Keratinocyte (primary cell): ENCODE results near the gene DNAJC17. TPM values are rescaled to one million over a fixed set of nuclear protein-coding genes. Genes with fewer than 3 reads are reported as not detected.

ENCODE experiments used
- DNase-seq: peaks from one replicate; pipeline ENCODE4 v3.0.0-alpha.2; 2011; ENCODE audit warnings: low read depth, missing footprints, low spot score
- FAIRE-seq: peaks from 2 replicates; lab custom pipeline; 2011; peaks lifted over from hg19 to GRCh38; lab: Jason Lieb, UNC
- H2AFZ ChIP-seq: 2 replicates; pipeline ENCODE4 v1.6.0; 2012; ENCODE audit warnings: low read length, control low read depth, inconsistent platforms; ENCODE audit not compliant: control insufficient read depth
- H3K27ac ChIP-seq: 2 replicates; pipeline ENCODE4 v1.5.1; 2011; ENCODE audit warnings: low read length; ENCODE audit not compliant: control insufficient read depth, insufficient read depth
- H3K27me3 ChIP-seq: 3 replicates; pipeline ENCODE4 v1.6.0; 2011; ENCODE audit warnings: low read length; ENCODE audit not compliant: control insufficient read depth, insufficient read depth; ENCODE audit errors: extremely low read depth
- H3K36me3 ChIP-seq, 2 experiments: 2 replicates in 1 of 2; 3 replicates in 1 of 2; pipeline ENCODE4 v1.5.1; 2011; ENCODE audit warnings: low read length in 2 of 2, mild to moderate bottlenecking in 1 of 2; ENCODE audit not compliant: control insufficient read depth in 2 of 2, insufficient read depth in 2 of 2; ENCODE audit errors: extremely low read depth in 1 of 2
- H3K4me1 ChIP-seq: 3 replicates; pipeline ENCODE4 v1.5.1; 2011; ENCODE audit warnings: low read length; ENCODE audit not compliant: control insufficient read depth, insufficient read depth; ENCODE audit errors: extremely low read depth
- H3K4me2 ChIP-seq: 3 replicates; pipeline ENCODE4 v1.6.0; 2011; ENCODE audit warnings: low read depth, low read length; ENCODE audit not compliant: control insufficient read depth, insufficient read depth; ENCODE audit errors: extremely low read depth
- H3K4me3 ChIP-seq, 3 experiments: fragments of 200-600 bp in 1 of 3; sonication (generic) in 1 of 3; 2 replicates in 2 of 3; 3 replicates in 1 of 3; pipeline ENCODE4 v1.5.1; 2011 to 2016; ENCODE audit warnings: low read length in 3 of 3, mild to moderate bottlenecking in 3 of 3, control low read depth in 2 of 3, inconsistent platforms in 1 of 3, low read depth in 1 of 3, mixed read lengths in 1 of 3, mixed run types in 1 of 3, moderate library complexity in 1 of 3; ENCODE audit not compliant: control insufficient read depth in 2 of 3, insufficient read depth in 2 of 3; ENCODE audit errors: extremely low read depth in 1 of 3
- H3K79me2 ChIP-seq: 2 replicates; pipeline ENCODE4 v1.6.0; 2012; ENCODE audit warnings: low read length; ENCODE audit not compliant: control insufficient read depth, insufficient read depth
- H3K9ac ChIP-seq: 3 replicates; pipeline ENCODE4 v1.6.0; 2011; ENCODE audit warnings: low read length; ENCODE audit not compliant: control insufficient read depth, insufficient read depth; ENCODE audit errors: extremely low read depth
- H3K9me1 ChIP-seq: 3 replicates; pipeline ENCODE4 v1.6.0; 2011; ENCODE audit warnings: low read length; ENCODE audit not compliant: control insufficient read depth, insufficient read depth; ENCODE audit errors: extremely low read depth
- H3K9me3 ChIP-seq: 2 replicates; pipeline ENCODE4 v1.5.1; 2012; ENCODE audit warnings: low read depth, low read length; ENCODE audit not compliant: control insufficient read depth
- H4K20me1 ChIP-seq: 3 replicates; pipeline ENCODE4 v1.6.0; 2011; ENCODE audit warnings: low read length; ENCODE audit not compliant: control insufficient read depth, insufficient read depth; ENCODE audit errors: extremely low read depth
- CTCF ChIP-seq, 3 experiments: IDR thresholded peaks in 1 of 3; conservative IDR thresholded peaks in 1 of 3; optimal IDR thresholded peaks in 1 of 3; 2 replicates in 2 of 3; 3 replicates in 1 of 3; pipeline versions ENCODE3 to v1.5.1; 2011; ENCODE audit warnings: low read length in 3 of 3, mild to moderate bottlenecking in 3 of 3, moderate library complexity in 2 of 3, control low read depth in 1 of 3, inconsistent platforms in 1 of 3; ENCODE audit not compliant: insufficient read depth in 2 of 3; ENCODE audit errors: extremely low read depth in 1 of 3
- EZH2 ChIP-seq: IDR thresholded peaks from one replicate; pipeline ENCODE4 v1.6.1; 2012; ENCODE audit warnings: inconsistent platforms, mild to moderate bottlenecking, low read length, moderate library complexity
- dilution Hi-C: fragments of 300-500 bp; cut with MboI; formaldehyde crosslinking; loops from one replicate; pipeline ENCODE4 v1.7.0; 2020; ENCODE audit warnings: low sequenced_read_pairs; ENCODE audit not compliant: extremely low pct_ligation_motif_present
- polyA plus RNA-seq, 5 experiments: library from polyadenylated mRNA; depleted of rRNA in 3 of 5; stranded (reverse) in 3 of 5; stranded (forward) in 1 of 5; unstranded in 1 of 5; fragments of >200 nt; gene quantifications; 1 replicate in 1 of 5; 2 replicates in 3 of 5; 3 replicates in 1 of 5; pipeline versions ENCODE4 v1.2.1 to v1.2.3, GENCODE V29; 2011 to 2012; ENCODE audit warnings: missing spikeins in 2 of 5, low read depth in 1 of 5, low replicate concordance in 1 of 5

Gene DNAJC17
- polyA plus RNA-seq, 1 donor (not counting 4 experiments of a cell fraction or from before 2014, with no cell fraction given) = 35.3 TPM

DNA sequence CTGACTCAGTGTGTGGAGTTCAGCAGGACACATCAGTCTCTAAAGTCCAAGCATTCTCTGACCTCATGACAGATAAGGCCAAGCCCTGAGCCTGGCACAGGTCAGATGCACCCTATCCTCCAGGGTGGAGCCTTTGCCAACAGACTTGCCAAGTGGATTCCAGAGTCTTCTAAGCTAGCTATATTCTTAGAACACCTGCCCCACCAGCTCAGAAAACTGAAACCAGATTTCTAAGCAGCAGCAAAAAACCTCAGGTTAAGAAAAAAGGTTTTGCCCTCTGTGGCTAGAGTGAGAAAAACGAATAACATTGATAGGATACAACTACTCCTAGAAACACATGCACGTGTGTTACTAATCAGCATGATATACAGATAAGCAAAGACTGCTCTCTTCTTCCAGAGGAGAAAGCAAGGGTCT is 63.8 kb downstream of the DNAJC17 start:
- Histone ChIP-seq H3K4me3 (no peak overlapping the region), H3K27ac (peak overlapping the region; percentile 66), H3K27me3 (no peaks in the 10 kb centered on the region), H3K9ac (peak overlapping the region; percentile 15), H3K9me3 (no peaks in the 10 kb centered on the region), H2AFZ (no peak overlapping the region), H3K9me1 (no peaks in the 10 kb centered on the region), H4K20me1 (no peaks in the 10 kb centered on the region), H3K4me2 (peak overlapping the region; percentile 18), H3K4me1 (peaks cover 12% of the 10 kb centered on the region), H3K36me3 (peaks cover 30 to 45% of the 10 kb centered on the region in 2 experiments), H3K79me2 (no peaks in the 10 kb centered on the region)
- no peak for TF ChIP-seq EZH2
- no peak for TF ChIP-seq CTCF (optimal IDR thresholded peaks at IDR 0.05 in 1 of 3, IDR thresholded peaks at IDR 0.05 in 1 of 3, conservative IDR thresholded peaks at IDR 0.05 in 1 of 3; ENCODE audit: extremely low read depth in 1 of 3, insufficient read depth in 2 of 3, low read length in 3 of 3)
- DNase-seq = no peak
- FAIRE-seq = peak; percentile 17
- dilution Hi-C loops = no loop called here

- Histone ChIP-seq H3K4me1 (peaks cover 12% of the 10 kb centered on the region), H3K27me3 (no peaks in the 10 kb centered on the region), H3K9ac (no peak overlapping the region), H3K9me3 (no peaks in the 10 kb centered on the region), H2AFZ (no peak overlapping the region), H4K20me1 (no peaks in the 10 kb centered on the region), H3K27ac (no peak overlapping the region), H3K79me2 (no peaks in the 10 kb centered on the region), H3K4me3 (no peak overlapping the region), H3K36me3 (peaks cover 35 to 38% of the 10 kb centered on the region in 2 experiments), H3K9me1 (no peaks in the 10 kb centered on the region), H3K4me2 (no peak overlapping the region)
- FAIRE-seq (no peak), DNase-seq (no peak)
- dilution Hi-C loops = no loop called here
- no peak for TF ChIP-seq EZH2
- TF ChIP-seq CTCF (optimal IDR thresholded peaks at IDR 0.05 in 1 of 3, IDR thresholded peaks at IDR 0.05 in 1 of 3, conservative IDR thresholded peaks at IDR 0.05 in 1 of 3; ENCODE audit: extremely low read depth in 1 of 3, insufficient read depth in 2 of 3, low read length in 3 of 3) = no peak
These were observed 67.4 kb downstream of the DNAJC17 start for GRCh38 chr15:40739854-40740253.
